PC-3 (cell line): ENCODE data around the gene ZNF735.

Experiments used
- CTCF ChIP-seq: fragments of 300-600 bp; sonication (generic); conservative IDR thresholded peaks from 2 replicates; pipeline ENCODE4 v1.5.1; 2017; ENCODE audit warnings: antibody characterized with exemption, low read depth, mild to moderate bottlenecking, low read length
- EZH2 ChIP-seq: fragments of 300-600 bp; sonication (generic); IDR thresholded peaks from one replicate; pipeline ENCODE4 v1.6.1; 2017; ENCODE audit warnings: antibody characterized with exemption, mild to moderate bottlenecking, low read length; ENCODE audit not compliant: unreplicated experiment
- EZH2phosphoT487 ChIP-seq: fragments of 300-600 bp; sonication (generic); IDR thresholded peaks from 2 replicates; pipeline ENCODE4 v1.6.1; 2018; ENCODE audit warnings: mild to moderate bottlenecking, antibody characterized with exemption, low read length, borderline replicate concordance

GRCh38 chr7:64174941-64175340 lies 32.1 kb upstream of the ZNF735 start:
- no peak for TF ChIP-seq CTCF
- TF ChIP-seq EZH2, result no peak
- TF ChIP-seq EZH2phosphoT487, result no peak
